IMR-90 (cell line): Measurements from ENCODE around the gene SPATA25. TPM values are rescaled to one million over a fixed set of nuclear protein-coding genes. Genes with fewer than 3 reads are reported as not detected.

ENCODE experiments used
- ATAC-seq: fragments of 200-7000 bp; cut with Tn5 transposase; 2 replicates; pipeline ENCODE4 v1.9.1; 2020; ENCODE audit warnings: low read depth, mild to moderate bottlenecking, moderate library complexity
- BruUV-seq: library from RNA; stranded (reverse); fragments of 400-500 nt; replicated peaks from 2 replicates; lab custom pipeline; 2021; lab: Mats Ljungman, UMichigan
- CTCF ChIA-PET: fragments of 300-600 bp; formaldehyde crosslinking; extraction: SDS; loops from one replicate; lab custom pipeline; 2021; ENCODE audit warnings: antibody characterized with exemption; lab: Yijun Ruan, JAX
- POLR2A ChIA-PET: fragments of 300-600 bp; sonication (Branson Sonifier 250); formaldehyde crosslinking; loops from one replicate; lab custom pipeline; 2022; ENCODE audit warnings: antibody characterized with exemption; ENCODE audit not compliant: unreplicated experiment; lab: Charles Lee
- DNase-seq: peaks from one replicate; pipeline ENCODE4 v3.0.0; 2013
- H2AFZ ChIP-seq: replicated peaks from 2 replicates; pipeline ENCODE3; 2013; ENCODE audit warnings: low read length, mild to moderate bottlenecking; ENCODE audit not compliant: poor library complexity
- H2AK5ac ChIP-seq: 2 replicates; pipeline ENCODE4 v1.6.1; 2013; ENCODE audit warnings: low read depth, low read length, inconsistent platforms
- H2AK9ac ChIP-seq: replicated peaks from 2 replicates; pipeline ENCODE3; 2013; ENCODE audit warnings: mild to moderate bottlenecking, low read depth, low read length, moderate library complexity; ENCODE audit not compliant: poor library complexity
- H2BK120ac ChIP-seq: 2 replicates; pipeline ENCODE4 v1.6.1; 2013; ENCODE audit warnings: low read depth, low read length, inconsistent platforms
- H2BK15ac ChIP-seq: 3 replicates; pipeline ENCODE4 v1.6.1; 2013; ENCODE audit warnings: low read depth, low read length, inconsistent platforms
- H2BK20ac ChIP-seq: 2 replicates; pipeline ENCODE4 v1.6.1; 2013; ENCODE audit warnings: low read depth, mild to moderate bottlenecking, inconsistent platforms, low read length, moderate library complexity
- H2BK5ac ChIP-seq: 2 replicates; pipeline ENCODE4 v1.6.1; 2013; ENCODE audit warnings: mild to moderate bottlenecking, low read depth, low read length, inconsistent platforms; ENCODE audit not compliant: poor library complexity, severe bottlenecking
- H3K14ac ChIP-seq: replicated peaks from 2 replicates; pipeline ENCODE4 v1.6.1; 2013; ENCODE audit warnings: low read depth, low read length, inconsistent platforms
- H3K18ac ChIP-seq: 2 replicates; pipeline ENCODE4 v1.6.1; 2013; ENCODE audit warnings: low read depth, low read length, control low read depth
- H3K23ac ChIP-seq: 2 replicates; pipeline ENCODE4 v1.6.1; 2013; ENCODE audit warnings: low read depth, low read length, inconsistent platforms
- H3K27ac ChIP-seq: 2 replicates; pipeline ENCODE4 v1.5.1; 2013; ENCODE audit warnings: mild to moderate bottlenecking, control low read depth, low read length; ENCODE audit not compliant: insufficient read depth
- H3K27me3 ChIP-seq: 2 replicates; pipeline ENCODE4 v1.6.1; 2013; ENCODE audit warnings: low read length; ENCODE audit not compliant: control insufficient read depth, insufficient read depth
- H3K36me3 ChIP-seq: 2 replicates; pipeline ENCODE4 v1.6.1; 2013; ENCODE audit warnings: low read length, mixed read lengths; ENCODE audit not compliant: control insufficient read depth, insufficient read depth
- H3K4ac ChIP-seq: 2 replicates; pipeline ENCODE4 v1.6.1; 2013; ENCODE audit warnings: low read depth, low read length, inconsistent platforms
- H3K4me1 ChIP-seq: 2 replicates; pipeline ENCODE4 v1.6.1; 2013; ENCODE audit warnings: low read length, mixed read lengths; ENCODE audit not compliant: control insufficient read depth, insufficient read depth
- H3K4me2 ChIP-seq: 2 replicates; pipeline ENCODE4 v1.6.1; 2013; ENCODE audit warnings: low read depth, mild to moderate bottlenecking, control low read depth, low read length, moderate library complexity
- H3K4me3 ChIP-seq: 2 replicates; pipeline ENCODE4 v1.5.1; 2013; ENCODE audit warnings: low read depth, mild to moderate bottlenecking, control low read depth, low read length, moderate library complexity; ENCODE audit not compliant: insufficient read depth
- H3K56ac ChIP-seq: 2 replicates; pipeline ENCODE4 v1.6.1; 2013; ENCODE audit warnings: low read length, inconsistent platforms; ENCODE audit not compliant: insufficient read depth; ENCODE audit errors: extremely low read depth
- H3K79me1 ChIP-seq, 2 experiments: 2 replicates each; pipeline ENCODE4 v1.6.1; 2013; ENCODE audit warnings: low read length in 2 of 2, inconsistent platforms in 1 of 2, low read depth in 1 of 2
- H3K9ac ChIP-seq: 2 replicates; pipeline ENCODE4 v1.6.1; 2013; ENCODE audit warnings: low read depth, low read length, control low read depth
- H3K9me1 ChIP-seq: 2 replicates; pipeline ENCODE4 v1.6.1; 2013; ENCODE audit warnings: low read length, inconsistent platforms; ENCODE audit not compliant: insufficient read depth
- H3K9me3 ChIP-seq: 2 replicates; pipeline ENCODE4 v1.6.1; 2013; ENCODE audit warnings: low read length; ENCODE audit not compliant: control insufficient read depth, insufficient read depth
- H4K20me1 ChIP-seq: 2 replicates; pipeline ENCODE4 v1.6.1; 2013; ENCODE audit warnings: low read length, inconsistent platforms; ENCODE audit not compliant: insufficient read depth
- H4K5ac ChIP-seq: 2 replicates; pipeline ENCODE4 v1.6.1; 2013; ENCODE audit warnings: mild to moderate bottlenecking, low read depth, low read length, control low read depth
- H4K8ac ChIP-seq, 2 experiments: 2 replicates each; pipeline ENCODE4 v1.6.1; 2013; ENCODE audit warnings: low read depth in 2 of 2, low read length in 2 of 2, control low read depth in 1 of 2, inconsistent platforms in 1 of 2
- H4K91ac ChIP-seq: 2 replicates; pipeline ENCODE4 v1.6.1; 2013; ENCODE audit warnings: low read depth, low read length, inconsistent platforms; ENCODE audit not compliant: insufficient read depth
- BHLHE40 ChIP-seq: fragments of 150-350 bp; IDR thresholded peaks from 2 replicates; pipeline ENCODE4 v1.6.1; 2016; ENCODE audit warnings: mild to moderate bottlenecking, low read depth, low read length
- CEBPB ChIP-seq: IDR thresholded peaks from 2 replicates; pipeline ENCODE4 v1.6.1; 2012; ENCODE audit warnings: low read depth, low read length, improper control_type of control experiment
- CHD1 ChIP-seq: IDR thresholded peaks from 2 replicates; pipeline ENCODE4 v1.6.1; 2012; ENCODE audit warnings: low read depth, low read length, improper control_type of control experiment
- ELK1 ChIP-seq: fragments of 150-350 bp; IDR thresholded peaks from 2 replicates; pipeline ENCODE4 v1.6.1; 2016; ENCODE audit warnings: low read depth, mild to moderate bottlenecking, low read length, moderate library complexity, borderline replicate concordance
- FOS ChIP-seq: fragments of 150-350 bp; IDR thresholded peaks from 2 replicates; pipeline ENCODE4 v1.6.1; 2016; ENCODE audit warnings: low read depth, low read length
- MAFK ChIP-seq: IDR thresholded peaks from 2 replicates; pipeline ENCODE4 v1.6.1; 2012; ENCODE audit warnings: low read depth, low read length, improper control_type of control experiment
- MAZ ChIP-seq: IDR thresholded peaks from 2 replicates; pipeline ENCODE4 v1.6.1; 2012; ENCODE audit warnings: low read depth, mild to moderate bottlenecking, low read length, improper control_type of control experiment, moderate library complexity, borderline replicate concordance
- MXI1 ChIP-seq: IDR thresholded peaks from 2 replicates; pipeline ENCODE4 v1.6.1; 2012; ENCODE audit warnings: low read depth, mild to moderate bottlenecking, low read length, moderate library complexity, borderline replicate concordance
- NFE2L2 ChIP-seq: fragments of 150-350 bp; IDR thresholded peaks from 2 replicates; pipeline ENCODE4 v1.6.1; 2016; ENCODE audit warnings: low read depth, mild to moderate bottlenecking, low read length
- POLR2A ChIP-seq: IDR thresholded peaks from 2 replicates; pipeline ENCODE4 v1.6.1; 2012; ENCODE audit warnings: mild to moderate bottlenecking, low read depth, low read length
- RAD21 ChIP-seq: IDR thresholded peaks from 2 replicates; pipeline ENCODE4 v1.6.1; 2012; ENCODE audit warnings: low read length, improper control_type of control experiment
- RCOR1 ChIP-seq: IDR thresholded peaks from 2 replicates; pipeline ENCODE4 v1.6.1; 2012; ENCODE audit warnings: mild to moderate bottlenecking, low read length, improper control_type of control experiment; ENCODE audit not compliant: insufficient replicate concordance
- SMC3 ChIP-seq: fragments of 150-350 bp; IDR thresholded peaks from 2 replicates; pipeline ENCODE4 v1.6.1; 2016; ENCODE audit warnings: low read depth, mild to moderate bottlenecking, antibody characterized with exemption, low read length, moderate library complexity
- WGBS, 2 experiments: methylation state at CpG; one replicate each; pipeline versions ENCODE4 v1.1.5 to v1.1.7; 2013; ENCODE audit warnings: missing lambda C conversion rate in 2 of 2; ENCODE audit not compliant: insufficient read length in 1 of 2; ENCODE audit errors: extremely low coverage in 2 of 2; 5-methylcytosine and 5-hydroxymethylcytosine counted together
- dilution Hi-C: fragments of 300-500 bp; cut with HindIII; formaldehyde crosslinking; loops from one replicate; pipeline ENCODE4 v1.14.3; 2018; ENCODE audit warnings: low sequenced_read_pairs; ENCODE audit not compliant: unreplicated experiment
- in situ Hi-C: fragments of 300-500 bp; cut with MboI; formaldehyde crosslinking; loops from 3 replicates; pipeline ENCODE4 v1.14.3; 2019; ENCODE audit warnings: low sequenced_read_pairs, inconsistent platforms, mixed read lengths
- intact Hi-C: fragments of 100-400 bp; cut with micrococcal nuclease; formaldehyde crosslinking; loops from 2 replicates; pipeline ENCODE4 v1.10.0; 2022
- polyA plus RNA-seq, 3 experiments: library from polyadenylated mRNA; depleted of rRNA; stranded (reverse); fragments of >200 nt; gene quantifications; 2 replicates each; pipeline ENCODE4 v1.2.3, GENCODE V29; 2012; ENCODE audit warnings: low replicate concordance in 1 of 3
- total RNA-seq: library from RNA; depleted of rRNA; stranded (reverse); fragments of >200 nt; gene quantifications from 2 replicates; pipeline ENCODE4 v1.2.3, GENCODE V29; 2012

Gene SPATA25
- total and polyA plus RNA-seq, 2 of the 4 experiments (the other 2 are of a cell fraction), result 0.18 to 0.36 TPM

GRCh38 chr20:45907219-45907948, 20.0 kb upstream of the SPATA25 start:
- BruUV-seq, result no TSS peak
- no peak for ATAC-seq

More at GRCh38 chr20:45907219-45907948, 20.0 kb upstream of the SPATA25 start:
- peaks cover 25% of the 10 kb centered on the region for H3K9me1 ChIP-seq
- peak overlapping the region; percentile 18 for H2BK5ac ChIP-seq
- dilution Hi-C loops (no loop called here), in situ Hi-C loops (loop anchor here (25.0 kb wide), 1 partner anchor 570 kb away; the partner anchor contains the start of gene SDC4), intact Hi-C loops (no loop called here)
- H3K23ac ChIP-seq, result no peak overlapping the region
- POLR2A ChIA-PET, result no interaction called here
- no peak overlapping the region for H3K4ac ChIP-seq
- H3K4me3 ChIP-seq, result no peak overlapping the region
- H3K4me2 ChIP-seq, result no peak overlapping the region
- no peak for DNase-seq
- no CpG with 5 or more reads among the region's 17 CpGs for WGBS, 2 experiments
- peaks cover 5% of the 10 kb centered on the region; the same call in 1 of the 2 replicates for H4K20me1 ChIP-seq
- H2BK20ac ChIP-seq, result no peak overlapping the region
- no peak overlapping the region for H4K8ac ChIP-seq
- H3K79me1 ChIP-seq, result peaks cover 3 to 24% of the 10 kb centered on the region in 2 experiments; a peak in 3 of 4 replicates
- H3K36me3 ChIP-seq, result peaks cover 30% of the 10 kb centered on the region; the same call in 1 of the 2 replicates
- no peak for TF ChIP-seq RCOR1
- no peak for TF ChIP-seq MAZ
- no peak for TF ChIP-seq CEBPB
- no peak for TF ChIP-seq MAFK
- no peak for TF ChIP-seq MXI1
- no peak for TF ChIP-seq POLR2A
- no peak for TF ChIP-seq CHD1
- TF ChIP-seq FOS, result no peak
- TF ChIP-seq RAD21, result no peak
- TF ChIP-seq SMC3, result no peak
- TF ChIP-seq BHLHE40, result no peak
- TF ChIP-seq NFE2L2, result no peak
- TF ChIP-seq ELK1, result no peak
- no peak overlapping the region for H3K27ac ChIP-seq
- no peak overlapping the region for H4K91ac ChIP-seq
- H3K56ac ChIP-seq, result no peak overlapping the region
- peak overlapping the region; percentile 5 for H2AK9ac ChIP-seq
- no peak overlapping the region for H3K9ac ChIP-seq
- no peak overlapping the region for H2AFZ ChIP-seq
- H2BK120ac ChIP-seq, result no peak overlapping the region
- H3K27me3 ChIP-seq, result no peaks in the 10 kb centered on the region
- H3K9me3 ChIP-seq, result no peaks in the 10 kb centered on the region
- no peak overlapping the region for H3K18ac ChIP-seq
- CTCF ChIA-PET, result interaction anchor here (0.6 kb wide), 1 partner anchor 42 kb away, joined by 3 read pairs; no protein-coding TSS in a partner anchor
- no peak overlapping the region; the same call in 1 of the 2 replicates for H2AK5ac ChIP-seq
- H4K5ac ChIP-seq, result no peak overlapping the region
- peaks cover 14% of the 10 kb centered on the region for H3K4me1 ChIP-seq
- no peak overlapping the region for H3K14ac ChIP-seq
- H2BK15ac ChIP-seq, result no peak overlapping the region
